GM04504 (cell line): ENCODE results near the gene CALD1.

Experiments
- DNase-seq: peaks from one replicate; pipeline ENCODE4 v3.0.0-alpha.2; 2012; ENCODE audit warnings: low read depth

The CALD1 gene

DNA sequence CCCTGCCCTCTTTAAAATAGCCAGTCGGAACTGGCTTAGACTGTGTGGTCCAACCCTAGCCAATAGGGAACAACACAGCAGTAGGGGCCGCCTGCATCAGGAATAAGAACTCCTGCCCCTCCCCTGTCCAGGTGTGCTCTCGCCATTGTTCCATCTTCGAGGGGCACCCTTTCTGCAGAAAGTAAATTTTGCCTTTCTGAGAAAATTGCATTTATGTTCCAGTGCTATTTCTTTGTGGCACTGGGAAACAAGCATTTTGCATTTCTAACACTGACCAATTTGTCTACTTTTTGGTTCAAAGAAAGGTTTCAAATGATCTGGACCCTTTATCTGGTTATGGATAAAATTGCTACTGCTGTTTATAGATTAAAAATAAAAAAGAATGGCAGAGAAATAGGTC lies 116.6 kb downstream of the CALD1 start:
- DNase-seq, result no peak

- DNase-seq, result no peak
These were observed 118.5 kb downstream of the CALD1 start for GRCh38 chr7:134897936-134898335.

DNA sequence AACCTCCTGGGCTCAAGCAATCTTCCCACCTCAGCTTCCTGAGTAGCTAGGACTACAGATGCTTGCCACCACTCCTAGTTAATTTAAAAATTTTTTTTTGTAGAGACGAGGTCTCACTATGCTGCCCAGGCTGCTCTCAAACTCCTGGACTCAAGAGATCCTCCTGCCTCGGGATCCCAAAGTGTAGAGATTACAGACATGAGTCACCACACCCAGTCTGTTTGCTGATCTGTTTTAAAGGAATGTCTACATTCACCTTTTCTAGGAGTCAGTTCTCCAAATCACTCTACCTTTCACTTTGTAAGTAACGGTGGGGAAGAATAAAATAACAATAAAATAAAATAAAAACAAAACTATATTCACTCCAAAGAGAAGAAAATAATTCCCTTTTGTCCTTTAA lies 120.3 kb downstream of the CALD1 start:
- no peak for DNase-seq

DNA sequence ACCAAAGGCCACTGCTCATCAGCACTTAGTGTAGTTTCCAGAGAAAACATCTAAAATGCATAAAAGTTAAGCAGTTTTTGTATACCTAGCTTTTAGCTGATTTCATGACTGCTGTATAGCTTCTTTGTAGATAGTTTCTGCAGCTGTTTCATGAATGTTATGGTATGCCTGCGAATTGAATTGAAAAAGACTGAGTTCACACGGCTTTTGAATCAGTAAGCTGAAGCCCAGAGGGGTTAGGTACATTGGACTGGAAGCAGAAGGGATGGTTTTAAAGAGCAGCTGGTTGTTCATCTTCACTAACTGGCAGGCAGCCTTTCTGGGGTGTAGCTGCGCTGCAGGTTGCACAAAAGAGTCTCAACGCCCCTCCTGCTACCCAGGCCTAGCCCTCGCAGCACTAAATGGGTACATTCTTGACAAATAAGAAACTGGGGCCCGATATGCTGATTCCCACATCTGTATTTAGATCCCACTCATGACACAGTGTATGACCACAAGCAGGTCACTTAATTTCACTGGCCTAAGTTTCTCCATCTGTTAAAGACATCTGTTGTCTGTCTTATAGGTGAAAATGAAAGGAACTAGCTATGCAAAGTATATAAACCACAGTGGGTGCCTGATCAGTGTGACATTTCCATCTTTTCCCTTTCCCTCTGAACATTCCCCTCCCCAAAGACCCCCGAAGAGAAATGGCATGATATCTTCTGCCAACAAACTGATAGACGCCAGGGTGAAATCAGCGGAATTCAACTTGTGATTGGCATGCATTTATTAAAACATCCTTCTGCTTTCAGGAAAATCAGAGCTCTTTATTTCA lies 120.9 kb downstream of the CALD1 start:
- no peak for DNase-seq

GRCh38 chr7:134901389-134902020 lies 122.1 kb downstream of the CALD1 start:
- no peak for DNase-seq

GRCh38 chr7:134902058-134902457 lies 122.6 kb downstream of the CALD1 start:
- no peak for DNase-seq

DNA sequence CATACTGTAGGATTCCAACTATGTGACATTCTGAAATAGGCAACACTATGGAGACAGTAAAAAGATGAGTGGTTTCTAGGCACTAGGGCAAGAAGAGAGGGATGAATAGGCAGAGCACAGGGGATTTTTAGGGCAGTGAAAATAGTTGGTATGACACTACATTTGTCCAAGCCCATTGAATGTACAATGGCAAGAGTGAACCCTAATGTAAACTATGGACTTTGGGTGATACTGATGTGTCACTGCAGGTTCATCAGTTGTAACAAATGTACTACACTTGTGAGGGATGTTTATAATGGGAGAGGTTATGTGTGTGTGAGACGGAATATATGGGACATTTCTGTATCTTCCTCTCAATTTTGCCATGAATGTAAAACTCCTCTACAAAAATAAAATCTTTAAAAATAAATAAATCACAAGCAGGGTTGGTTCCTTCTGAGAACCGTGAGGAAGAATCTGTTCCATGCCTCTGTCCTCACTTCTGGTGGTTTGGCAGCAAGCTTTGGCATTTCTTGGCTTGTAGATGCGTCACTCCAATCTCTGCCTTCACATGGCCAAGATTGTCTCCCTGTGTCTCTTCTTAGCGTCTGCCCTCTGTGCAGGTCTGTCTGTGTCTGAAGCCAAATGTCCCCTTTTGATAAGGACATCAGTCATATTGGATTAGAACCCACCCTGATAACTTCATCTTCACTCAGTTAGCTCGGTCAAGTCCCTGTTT lies 123.8 kb downstream of the CALD1 start:
- DNase-seq, result no peak

- DNase-seq, result peak; percentile 80
These were observed 125.9 kb downstream of the CALD1 start for GRCh38 chr7:134905375-134905774.

GRCh38 chr7:134907000-134907399 lies 127.6 kb downstream of the CALD1 start:
- DNase-seq, result no peak

DNA sequence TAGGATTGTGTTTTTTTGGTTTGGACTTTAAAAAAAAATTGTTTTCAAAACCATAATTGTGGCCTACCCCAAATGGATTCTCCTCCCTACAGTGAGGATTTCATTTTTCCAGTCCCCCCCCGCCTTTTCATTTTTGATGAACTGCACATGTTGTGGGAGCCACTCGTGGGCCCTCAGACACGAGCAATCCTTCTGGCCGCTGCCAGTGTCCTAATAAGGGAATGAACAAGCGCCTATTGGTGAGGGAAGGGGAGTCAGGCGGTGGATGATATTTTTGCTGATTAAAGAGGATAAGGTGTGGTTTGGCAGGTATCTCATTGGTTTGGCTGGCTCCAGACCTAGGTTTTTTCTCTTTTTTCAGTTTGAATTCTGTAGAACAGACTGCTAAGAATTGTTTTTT lies 128.2 kb downstream of the CALD1 start:
- no peak for DNase-seq

GRCh38 chr7:134908289-134908688 lies 128.9 kb downstream of the CALD1 start:
- no peak for DNase-seq

- DNase-seq, result no peak
These were observed 130.9 kb downstream of the CALD1 start for GRCh38 chr7:134910214-134910890.

- no peak for DNase-seq
These were observed 131.5 kb downstream of the CALD1 start for GRCh38 chr7:134910968-134911367.

GRCh38 chr7:134916171-134916883 lies 136.9 kb downstream of the CALD1 start:
- peak; percentile 65 for DNase-seq

DNA sequence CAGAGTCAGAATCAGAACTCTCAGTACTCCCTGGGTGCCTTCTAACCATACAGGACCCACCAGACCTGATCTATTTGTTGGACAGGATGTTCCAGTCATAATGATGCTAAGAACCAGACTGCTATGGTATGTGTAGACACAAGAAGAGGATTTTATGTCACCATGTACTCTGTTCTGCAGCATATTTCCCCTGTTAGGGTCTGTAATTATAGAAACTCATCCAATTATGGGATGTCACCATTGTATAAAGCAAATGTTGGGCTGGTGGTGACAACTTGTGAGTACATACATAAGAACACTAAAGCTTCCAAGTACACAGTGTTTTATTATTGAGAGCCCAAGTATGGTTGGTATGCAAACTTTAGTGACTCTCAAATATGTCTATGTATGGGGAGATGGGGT lies 139.8 kb downstream of the CALD1 start:
- DNase-seq, result no peak

GRCh38 chr7:134920026-134920753 lies 140.8 kb downstream of the CALD1 start:
- DNase-seq, result peak; percentile 81

DNA sequence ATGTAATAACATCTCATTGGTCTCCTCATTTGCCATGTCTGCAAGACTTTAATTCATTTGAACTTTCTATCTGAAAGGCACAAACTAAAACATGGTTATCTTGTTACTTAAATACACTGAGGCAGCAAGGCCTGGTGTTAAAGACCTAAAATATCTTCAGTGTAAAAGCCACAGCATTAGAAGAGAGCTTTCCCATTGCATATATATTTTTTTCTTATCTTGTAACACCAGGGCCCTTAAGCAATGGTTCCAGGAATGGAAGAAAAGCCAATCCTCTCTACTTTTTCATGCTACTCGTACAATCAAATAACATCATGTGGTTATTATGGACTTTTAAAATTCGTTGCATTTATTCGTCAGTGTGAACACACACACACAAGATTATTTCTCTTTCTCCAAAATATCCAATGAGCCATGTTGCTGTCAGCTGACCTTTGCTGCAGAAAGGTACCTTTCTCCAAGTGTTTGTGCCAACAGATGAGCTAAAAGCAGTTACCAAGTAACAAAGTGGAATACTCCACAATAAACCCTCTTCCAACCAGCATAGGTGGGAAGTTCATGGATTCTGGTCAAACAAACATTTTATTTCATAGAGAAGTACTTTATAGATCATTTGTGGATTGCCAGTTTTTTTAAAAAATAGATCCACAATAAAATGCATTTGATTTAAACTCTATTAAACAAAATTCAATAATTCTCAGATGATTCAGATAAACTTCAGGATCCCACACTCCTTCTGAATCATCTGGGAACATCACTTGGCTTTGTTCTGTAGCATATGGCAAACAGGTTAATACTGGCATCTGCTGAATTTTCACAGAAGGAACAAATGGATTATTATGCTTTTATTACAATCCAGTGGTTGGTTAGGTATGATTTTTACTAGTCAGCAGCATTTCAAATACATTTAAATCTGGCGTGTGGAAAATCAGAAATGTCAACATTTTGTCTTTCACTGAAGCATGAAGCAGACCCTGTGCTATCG lies 143.6 kb downstream of the CALD1 start:
- no peak for DNase-seq

- no peak for DNase-seq
These were observed 146.3 kb downstream of the CALD1 start for GRCh38 chr7:134925766-134926165.

DNA sequence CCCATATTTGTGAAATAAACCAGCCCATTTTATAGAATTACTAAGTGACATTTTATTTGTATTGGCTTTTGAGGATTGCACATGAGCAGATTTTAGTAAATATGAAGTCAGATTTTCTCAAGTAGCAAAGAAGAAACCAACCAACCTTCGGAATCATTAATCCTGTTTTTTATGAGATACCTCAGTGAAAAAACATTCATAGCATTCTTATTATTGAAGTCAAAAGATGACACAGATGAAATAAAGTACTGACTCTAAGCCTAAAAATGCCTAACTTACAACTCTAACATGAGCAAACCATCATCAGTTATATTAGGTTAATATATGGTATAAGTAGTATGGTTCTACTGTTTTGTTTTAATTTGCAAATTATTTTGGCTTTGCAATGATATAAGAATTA lies 147.0 kb downstream of the CALD1 start:
- DNase-seq, result peak; percentile 24

- DNase-seq, result no peak
These were observed 147.6 kb downstream of the CALD1 start for GRCh38 chr7:134927076-134927475.
